Measurements from ENCODE around the gene HELZ. TPM values are rescaled to one million over a fixed set of nuclear protein-coding genes. Genes with fewer than 3 reads are reported as not detected.

The HELZ gene
- total and polyA plus RNA-seq, 2 of the 8 experiments (the other 6 are each of a cell fraction or from before 2014, with no cell fraction given), result 10.0 to 48.7 TPM

GRCh38 chr17:67126983-67127382, 118.0 kb downstream of the HELZ start:
- ChIA-PET POLR2A (ENCODE audit: partially characterized antibody) (no interaction called here), CTCF (ENCODE audit: partially characterized antibody) (interaction anchor here (1.0 to 2.2 kb wide), 5 partner anchors 10 to 111 kb away, joined by 3 to 8 read pairs (median 3); no protein-coding TSS in a partner anchor)
- H3K23ac ChIP-seq (ENCODE audit: insufficient read length), result no peak overlapping the region
- H3K4me1 ChIP-seq (replicated peaks in 1 of 4; ENCODE audit: control insufficient read depth in 3 of 4, insufficient read depth in 4 of 4, low read length in 3 of 4), result no peaks in the 10 kb centered on the region
- no peaks in the 10 kb centered on the region for H3K27me3 ChIP-seq (replicated peaks in 1 of 4; ENCODE audit: control insufficient read depth in 3 of 4, extremely low read depth in 1 of 4, insufficient read depth in 3 of 4, low read length in 3 of 4)
- no peak overlapping the region for H2BK15ac ChIP-seq (ENCODE audit: low read length)
- H3K4me2 ChIP-seq (ENCODE audit: insufficient read depth in 1 of 2, low read depth in 2 of 2, low read length in 2 of 2), result no peak overlapping the region
- no peaks in the 10 kb centered on the region for H3K79me2 ChIP-seq (ENCODE audit: control insufficient read depth in 1 of 2, insufficient read depth in 2 of 2, low read length in 2 of 2)
- H4K91ac ChIP-seq (replicated peaks; ENCODE audit: insufficient read length, low read length), result no peak overlapping the region
- no peak overlapping the region for H3K4me3 ChIP-seq (ENCODE audit: extremely low read depth in 1 of 4, insufficient read depth in 2 of 4, low read depth in 3 of 4, low read length in 4 of 4)
- H3K79me1 ChIP-seq (ENCODE audit: low read depth, low read length), result no peaks in the 10 kb centered on the region
- H2BK5ac ChIP-seq (ENCODE audit: low read depth, low read length), result no peak overlapping the region
- no peak overlapping the region for H3K9ac ChIP-seq (replicated peaks in 1 of 4; ENCODE audit: extremely low read depth in 1 of 4, low read depth in 3 of 4, low read length in 3 of 4)
- no peak overlapping the region for H4K8ac ChIP-seq (ENCODE audit: extremely low read depth, insufficient read depth, low read length)
- no peak overlapping the region for H3K14ac ChIP-seq (ENCODE audit: insufficient read length)
- no peak overlapping the region for H3K18ac ChIP-seq (ENCODE audit: extremely low read depth, low read length)
- WGBS, 2 experiments (ENCODE audit: extremely low coverage in 1 of 2, insufficient coverage in 1 of 2, insufficient read length in 1 of 2, insufficient replicate concordance in 2 of 2, low coverage in 1 of 2, low lambda C conversion rate in 2 of 2, missing lambda C conversion rate in 1 of 2), result 77% methylated on average over 2 of the region's 2 CpGs; no CpG with 5 or more reads in 1 of the 2 experiments
- H2BK12ac ChIP-seq (ENCODE audit: low read depth, low read length), result no peak overlapping the region
- no peak overlapping the region for H2AFZ ChIP-seq (ENCODE audit: low read length)
- H3K4ac ChIP-seq (replicated peaks; ENCODE audit: insufficient read length, low read depth, low read length), result no peak overlapping the region
- H3K27ac ChIP-seq (ENCODE audit: low read depth, low read length), result no peak overlapping the region
- H2BK20ac ChIP-seq (ENCODE audit: low read length), result no peak overlapping the region
- DNase-seq (ENCODE audit: low read depth in 1 of 2, low spot score in 2 of 2) (no peak), FAIRE-seq (no peak)
- TF ChIP-seq SP4 (IDR thresholded peaks at IDR 0.05; ENCODE audit: low read length) (no peak), RNF2 (IDR thresholded peaks at IDR 0.05; ENCODE audit: borderline replicate concordance, low read depth, low read length, missing control alignments, poor library complexity, severe bottlenecking) (no peak), TBP (IDR thresholded peaks at IDR 0.05; ENCODE audit: low read depth, low read length) (no peak), HDAC6 (IDR thresholded peaks at IDR 0.05; ENCODE audit: low read depth, low read length) (no peak), TCF12 (IDR thresholded peaks at IDR 0.05; ENCODE audit: low read depth, low read length) (no peak)
- H3K9me3 ChIP-seq (ENCODE audit: insufficient read depth in 2 of 2, low read depth in 1 of 2, low read length in 1 of 2), result no peaks in the 10 kb centered on the region
- H3K23me2 ChIP-seq (ENCODE audit: low read depth, low read length), result no peaks in the 10 kb centered on the region
- peaks cover 0 to 1% of the 10 kb centered on the region in 2 experiments for H4K20me1 ChIP-seq (replicated peaks in 1 of 2; ENCODE audit: control insufficient read depth in 1 of 2, insufficient read depth in 2 of 2, low read length in 2 of 2)
- H4K5ac ChIP-seq (ENCODE audit: insufficient read length, low read depth, low read length), result no peak overlapping the region
- H2AK5ac ChIP-seq (ENCODE audit: low read depth, low read length), result no peak overlapping the region
- peaks cover 0 to 11% (median 2%) of the 10 kb centered on the region in 4 experiments; a peak in 2 of 8 replicates for H3K36me3 ChIP-seq (ENCODE audit: control insufficient read depth in 2 of 4, insufficient read depth in 4 of 4, low read length in 3 of 4)
- no peak overlapping the region for H3K56ac ChIP-seq (replicated peaks; ENCODE audit: insufficient read length, low read depth, low read length)
- no peak overlapping the region for H2BK120ac ChIP-seq (replicated peaks; ENCODE audit: low read depth, low read length)
